MM.1S (cell line): ENCODE data around the gene PSMC3.

ENCODE experiments used
- DNase-seq: peaks from one replicate; pipeline ENCODE4 v3.0.0-alpha.2; 2015
- H2AFZ ChIP-seq: fragments of 300-600 bp; sonication (generic); 2 replicates; pipeline ENCODE4 v1.6.0; 2016; ENCODE audit warnings: antibody characterized with exemption, low read length
- H3F3A ChIP-seq: fragments of 300-600 bp; sonication (generic); 2 replicates; pipeline ENCODE4 v1.6.1; 2016; ENCODE audit warnings: mild to moderate bottlenecking, antibody characterized with exemption, low read length, moderate library complexity, mixed read lengths; ENCODE audit not compliant: insufficient read depth
- H3K27ac ChIP-seq: fragments of 300-600 bp; sonication (generic); 2 replicates; pipeline ENCODE4 v1.5.1; 2016; ENCODE audit warnings: mild to moderate bottlenecking, low read length
- H3K27me3 ChIP-seq: fragments of 300-600 bp; sonication (generic); replicated peaks from 2 replicates; pipeline ENCODE4 v1.6.0; 2016; ENCODE audit warnings: low read length; ENCODE audit not compliant: insufficient read depth
- H3K36me3 ChIP-seq: fragments of 300-600 bp; sonication (generic); replicated peaks from 2 replicates; pipeline ENCODE4 v1.6.1; 2016; ENCODE audit warnings: mild to moderate bottlenecking, low read length, mixed read lengths; ENCODE audit not compliant: insufficient read depth
- H3K4me1 ChIP-seq: fragments of 300-600 bp; sonication (generic); 2 replicates; pipeline ENCODE4 v1.6.1; 2016; ENCODE audit warnings: low read length, mixed read lengths
- H3K4me2 ChIP-seq: fragments of 300-600 bp; sonication (generic); 2 replicates; pipeline ENCODE4 v1.6.0; 2016; ENCODE audit warnings: low read depth, low read length
- H3K4me3 ChIP-seq: fragments of 300-600 bp; sonication (generic); 2 replicates; pipeline ENCODE4 v1.5.1; 2016; ENCODE audit warnings: low read length, mixed read lengths
- H3K79me2 ChIP-seq: fragments of 300-600 bp; sonication (generic); 2 replicates; pipeline ENCODE4 v1.6.1; 2016; ENCODE audit warnings: mixed run types, low read length, mixed read lengths
- H3K9ac ChIP-seq: fragments of 300-600 bp; sonication (generic); 2 replicates; pipeline ENCODE4 v1.6.1; 2016; ENCODE audit warnings: low read length, mixed read lengths
- H3K9me2 ChIP-seq: fragments of 300-600 bp; sonication (generic); replicated peaks from 2 replicates; pipeline ENCODE4 v1.6.1; 2016; ENCODE audit warnings: mild to moderate bottlenecking, low read length, mixed read lengths; ENCODE audit not compliant: insufficient read depth
- H3K9me3 ChIP-seq: fragments of 300-600 bp; sonication (generic); replicated peaks from 2 replicates; pipeline ENCODE4 v1.6.1; 2016; ENCODE audit warnings: mild to moderate bottlenecking, low read length, mixed read lengths; ENCODE audit not compliant: insufficient read depth
- H4K20me1 ChIP-seq: fragments of 300-600 bp; sonication (generic); 2 replicates; pipeline ENCODE4 v1.6.1; 2016; ENCODE audit warnings: mild to moderate bottlenecking, low read length, moderate library complexity, mixed read lengths; ENCODE audit not compliant: insufficient read depth
- CTCF ChIP-seq: fragments of 300-600 bp; sonication (generic); IDR thresholded peaks from 2 replicates; pipeline ENCODE4 v1.5.1; 2016; ENCODE audit warnings: antibody characterized with exemption, low read length, mixed read lengths
- EZH2 ChIP-seq: fragments of 300-600 bp; sonication (generic); optimal IDR thresholded peaks from 2 replicates; pipeline ENCODE3; 2017; ENCODE audit warnings: low read depth, mild to moderate bottlenecking, antibody characterized with exemption, low read length, mixed read lengths
- EZH2phosphoT487 ChIP-seq: fragments of 300-600 bp; sonication (generic); IDR thresholded peaks from 2 replicates; pipeline ENCODE4 v1.6.1; 2018; ENCODE audit warnings: antibody characterized with exemption, low read length

PSMC3 gene

GRCh38 chr11:47442514-47442913 lies 16.3 kb upstream of the PSMC3 start:
- H3K4me2 ChIP-seq, result no peak overlapping the region
- no peaks in the 10 kb centered on the region; the same call in 1 of the 2 replicates for H3K27me3 ChIP-seq
- no peaks in the 10 kb centered on the region for H4K20me1 ChIP-seq
- no peaks in the 10 kb centered on the region for H3K4me1 ChIP-seq
- H3K9ac ChIP-seq, result no peak overlapping the region
- no peak overlapping the region for H3K4me3 ChIP-seq
- H3K79me2 ChIP-seq, result no peaks in the 10 kb centered on the region
- no peak overlapping the region for H2AFZ ChIP-seq
- H3F3A ChIP-seq, result no peaks in the 10 kb centered on the region
- H3K9me3 ChIP-seq, result no peaks in the 10 kb centered on the region
- H3K36me3 ChIP-seq, result no peaks in the 10 kb centered on the region
- TF ChIP-seq CTCF, result no peak
- TF ChIP-seq EZH2phosphoT487, result no peak
- TF ChIP-seq EZH2, result no peak
- H3K27ac ChIP-seq, result no peak overlapping the region
- DNase-seq, result no peak
- H3K9me2 ChIP-seq, result no peaks in the 10 kb centered on the region

GRCh38 chr11:47441421-47441820 lies 15.2 kb upstream of the PSMC3 start:
- Histone ChIP-seq H3K9ac (no peak overlapping the region), H4K20me1 (no peaks in the 10 kb centered on the region), H3K4me2 (no peak overlapping the region), H3K36me3 (no peaks in the 10 kb centered on the region), H3K4me1 (no peaks in the 10 kb centered on the region), H3K4me3 (no peak overlapping the region), H3K27me3 (no peaks in the 10 kb centered on the region; the same call in 1 of the 2 replicates), H3F3A (no peaks in the 10 kb centered on the region), H3K27ac (no peak overlapping the region), H3K9me2 (no peaks in the 10 kb centered on the region), H2AFZ (no peak overlapping the region), H3K79me2 (no peaks in the 10 kb centered on the region), H3K9me3 (no peaks in the 10 kb centered on the region)
- DNase-seq, result no peak
- TF ChIP-seq EZH2phosphoT487 (no peak), EZH2 (no peak), CTCF (no peak)

GRCh38 chr11:47440054-47440476 lies 13.8 kb upstream of the PSMC3 start:
- H3K9ac ChIP-seq, result no peak overlapping the region
- no peaks in the 10 kb centered on the region for H3K9me2 ChIP-seq
- no peak overlapping the region for H2AFZ ChIP-seq
- no peaks in the 10 kb centered on the region for H3F3A ChIP-seq
- H3K4me1 ChIP-seq, result no peaks in the 10 kb centered on the region
- no peak for DNase-seq
- no peaks in the 10 kb centered on the region for H4K20me1 ChIP-seq
- no peaks in the 10 kb centered on the region for H3K27me3 ChIP-seq
- H3K9me3 ChIP-seq, result no peaks in the 10 kb centered on the region
- H3K79me2 ChIP-seq, result no peaks in the 10 kb centered on the region
- H3K4me3 ChIP-seq, result no peak overlapping the region
- no peak for TF ChIP-seq EZH2phosphoT487
- no peak for TF ChIP-seq EZH2
- TF ChIP-seq CTCF, result no peak
- no peaks in the 10 kb centered on the region for H3K36me3 ChIP-seq
- no peak overlapping the region for H3K4me2 ChIP-seq
- no peak overlapping the region for H3K27ac ChIP-seq
